Neural cell (in vitro differentiated cells): ENCODE results near the gene KSR2. TPM values are rescaled to one million over a fixed set of nuclear protein-coding genes. Genes with fewer than 3 reads are reported as not detected.

Experiments used
- H2AFZ ChIP-seq: fragments of 200-600, 300-800 bp; sonication (generic), shearing (Covaris generic); 2 replicates; pipeline ENCODE4 v1.6.0; 2014; ENCODE audit warnings: low read depth, mild to moderate bottlenecking, antibody characterized with exemption, low read length, moderate library complexity
- H3F3A ChIP-seq: fragments of 200-600 bp; shearing (Covaris generic); 2 replicates; pipeline ENCODE4 v1.6.1; 2016; ENCODE audit warnings: mild to moderate bottlenecking, moderate library complexity, mixed read lengths, antibody characterized with exemption, low read length; ENCODE audit not compliant: insufficient read depth, poor library complexity, severe bottlenecking
- H3K27ac ChIP-seq: fragments of 200-600, 300-800 bp; sonication (generic), shearing (Covaris generic); 2 replicates; pipeline ENCODE4 v1.5.1; 2014; ENCODE audit warnings: mild to moderate bottlenecking, low read length, moderate library complexity
- H3K27me3 ChIP-seq: fragments of 300-800, 200-600 bp; sonication (generic), shearing (Covaris generic); 2 replicates; pipeline ENCODE4 v1.6.0; 2014; ENCODE audit warnings: mild to moderate bottlenecking, low read depth, low read length, moderate library complexity; ENCODE audit not compliant: insufficient read depth
- H3K36me3 ChIP-seq: fragments of 300-800, 200-600 bp; sonication (generic), shearing (Covaris generic); 2 replicates; pipeline ENCODE4 v1.5.1; 2014; ENCODE audit warnings: mild to moderate bottlenecking, antibody characterized with exemption, low read length, moderate library complexity; ENCODE audit not compliant: insufficient read depth
- H3K4me2 ChIP-seq: fragments of 300-800, 200-600 bp; sonication (generic), shearing (Covaris generic); 2 replicates; pipeline ENCODE4 v1.6.0; 2014; ENCODE audit warnings: mild to moderate bottlenecking, low read length
- H3K4me3 ChIP-seq: fragments of 300-800, 200-600 bp; sonication (generic), shearing (Covaris generic); 2 replicates; pipeline ENCODE4 v1.5.1; 2014; ENCODE audit warnings: mild to moderate bottlenecking, low read length, moderate library complexity
- H3K79me2 ChIP-seq: fragments of 200-600 bp; shearing (Covaris generic); replicated peaks from 2 replicates; pipeline ENCODE4 v1.6.0; 2014; ENCODE audit warnings: mild to moderate bottlenecking, low read length, moderate library complexity; ENCODE audit not compliant: insufficient read depth
- H3K9ac ChIP-seq: fragments of 300-800, 200-600 bp; sonication (generic), shearing (Covaris generic); 2 replicates; pipeline ENCODE4 v1.6.1; 2016; ENCODE audit warnings: mild to moderate bottlenecking, low read length, mixed read lengths
- H3K9me2 ChIP-seq: fragments of 200-600 bp; shearing (Covaris generic); 2 replicates; pipeline ENCODE4 v1.6.1; 2016; ENCODE audit warnings: mild to moderate bottlenecking, low read length, mixed read lengths; ENCODE audit not compliant: insufficient read depth
- H3K9me3 ChIP-seq: fragments of 200-600, 300-800 bp; sonication (generic), shearing (Covaris generic); 2 replicates; pipeline ENCODE4 v1.6.1; 2016; ENCODE audit warnings: mild to moderate bottlenecking, mixed run types, low read length, moderate library complexity, mixed read lengths
- H4K20me1 ChIP-seq: fragments of 200-600 bp; shearing (Covaris generic); 2 replicates; pipeline ENCODE4 v1.6.1; 2016; ENCODE audit warnings: mild to moderate bottlenecking, mixed run types; ENCODE audit not compliant: insufficient read depth
- CTCF ChIP-seq: fragments of 450-650 bp; IDR thresholded peaks from 2 replicates; pipeline ENCODE4 v1.5.1; 2014; ENCODE audit warnings: antibody characterized with exemption, mild to moderate bottlenecking, moderate library complexity; ENCODE audit not compliant: poor library complexity, severe bottlenecking
- EP300 ChIP-seq: fragments of 450-650 bp; conservative IDR thresholded peaks from 2 replicates; pipeline ENCODE4 v1.6.1; 2014; ENCODE audit warnings: antibody characterized with exemption, mild to moderate bottlenecking, moderate library complexity; ENCODE audit not compliant: poor library complexity, severe bottlenecking
- EZH2 ChIP-seq: fragments of 200-600, 300-800 bp; shearing (Covaris generic), sonication (generic); IDR thresholded peaks from 2 replicates; pipeline ENCODE4 v1.6.1; 2014; ENCODE audit warnings: antibody characterized with exemption, low read length, borderline replicate concordance, mild to moderate bottlenecking; ENCODE audit not compliant: insufficient read depth, poor library complexity, severe bottlenecking
- MXI1 ChIP-seq: fragments of 450-650 bp; conservative IDR thresholded peaks from 2 replicates; pipeline ENCODE4 v1.6.1; 2014; ENCODE audit warnings: antibody characterized with exemption, mild to moderate bottlenecking; ENCODE audit not compliant: poor library complexity, severe bottlenecking
- POLR2AphosphoS5 ChIP-seq: IDR thresholded peaks from 2 replicates; pipeline ENCODE4 v1.6.1; 2012
- RAD21 ChIP-seq: fragments of 450-650 bp; conservative IDR thresholded peaks from 2 replicates; pipeline ENCODE4 v1.6.1; 2014; ENCODE audit warnings: antibody characterized with exemption, mild to moderate bottlenecking, moderate library complexity
- REST ChIP-seq: IDR thresholded peaks from 2 replicates; pipeline ENCODE4 v1.6.1; 2012; ENCODE audit warnings: borderline replicate concordance
- TAF1 ChIP-seq: IDR thresholded peaks from 2 replicates; pipeline ENCODE4 v1.6.1; 2012; ENCODE audit warnings: low read depth
- polyA plus RNA-seq: library from polyadenylated mRNA; depleted of rRNA; stranded (reverse); fragments of >200 nt; gene quantifications from 2 replicates; pipeline ENCODE4 v1.2.3, GENCODE V29; 2014

Gene KSR2
- polyA plus RNA-seq, 1 donor from 2014 or later = 3.0 TPM

GRCh38 chr12:117744418-117744817, 224.4 kb downstream of the KSR2 start:
- Histone ChIP-seq H3K4me3 (no peak overlapping the region), H2AFZ (no peak overlapping the region), H3K36me3 (no peaks in the 10 kb centered on the region), H4K20me1 (no peaks in the 10 kb centered on the region), H3K79me2 (no peaks in the 10 kb centered on the region), H3K9ac (no peak overlapping the region), H3K27ac (no peak overlapping the region), H3K27me3 (no peaks in the 10 kb centered on the region), H3K9me2 (no peaks in the 10 kb centered on the region), H3F3A (no peaks in the 10 kb centered on the region), H3K9me3 (no peaks in the 10 kb centered on the region), H3K4me2 (no peak overlapping the region)
- TF ChIP-seq CTCF (no peak), EP300 (no peak), RAD21 (no peak), POLR2AphosphoS5 (no peak), EZH2 (no peak), TAF1 (no peak)

- H3K9me3 ChIP-seq = no peaks in the 10 kb centered on the region
- no peak overlapping the region for H3K4me3 ChIP-seq
- H3K9me2 ChIP-seq = no peaks in the 10 kb centered on the region
- H3K79me2 ChIP-seq = no peaks in the 10 kb centered on the region
- TF ChIP-seq REST = no peak
- no peak for TF ChIP-seq CTCF
- TF ChIP-seq MXI1 = no peak
- TF ChIP-seq TAF1 = no peak
- no peak for TF ChIP-seq EP300
- no peak for TF ChIP-seq RAD21
- no peaks in the 10 kb centered on the region for H4K20me1 ChIP-seq
- no peak overlapping the region for H3K9ac ChIP-seq
- H3K27me3 ChIP-seq = no peaks in the 10 kb centered on the region
- H3K27ac ChIP-seq = no peak overlapping the region
- no peak overlapping the region for H2AFZ ChIP-seq
- H3K4me2 ChIP-seq = no peak overlapping the region
- no peaks in the 10 kb centered on the region for H3F3A ChIP-seq
- no peaks in the 10 kb centered on the region for H3K36me3 ChIP-seq
Measured at GRCh38 chr12:117743761-117744160, 225.0 kb downstream of the KSR2 start.
